CD4-positive, alpha-beta T cell treated with Interleukin-4 for 1 hour (primary cell): ENCODE data around the gene CDKL4.
A peak's percentile ranks its signal among the peaks of the same experiment; 100 is the strongest.
"Not testable (repeated sequence)": the region's sequence is repeated elsewhere in the genome, so short reads cannot be mapped to it uniquely, and the experiment has no call there.

Experiments
- DNase-seq, 2 donors: peaks; one replicate each; pipeline ENCODE4 v3.0.0-alpha.2; 2020 to 2022

CDKL4 gene

DNA sequence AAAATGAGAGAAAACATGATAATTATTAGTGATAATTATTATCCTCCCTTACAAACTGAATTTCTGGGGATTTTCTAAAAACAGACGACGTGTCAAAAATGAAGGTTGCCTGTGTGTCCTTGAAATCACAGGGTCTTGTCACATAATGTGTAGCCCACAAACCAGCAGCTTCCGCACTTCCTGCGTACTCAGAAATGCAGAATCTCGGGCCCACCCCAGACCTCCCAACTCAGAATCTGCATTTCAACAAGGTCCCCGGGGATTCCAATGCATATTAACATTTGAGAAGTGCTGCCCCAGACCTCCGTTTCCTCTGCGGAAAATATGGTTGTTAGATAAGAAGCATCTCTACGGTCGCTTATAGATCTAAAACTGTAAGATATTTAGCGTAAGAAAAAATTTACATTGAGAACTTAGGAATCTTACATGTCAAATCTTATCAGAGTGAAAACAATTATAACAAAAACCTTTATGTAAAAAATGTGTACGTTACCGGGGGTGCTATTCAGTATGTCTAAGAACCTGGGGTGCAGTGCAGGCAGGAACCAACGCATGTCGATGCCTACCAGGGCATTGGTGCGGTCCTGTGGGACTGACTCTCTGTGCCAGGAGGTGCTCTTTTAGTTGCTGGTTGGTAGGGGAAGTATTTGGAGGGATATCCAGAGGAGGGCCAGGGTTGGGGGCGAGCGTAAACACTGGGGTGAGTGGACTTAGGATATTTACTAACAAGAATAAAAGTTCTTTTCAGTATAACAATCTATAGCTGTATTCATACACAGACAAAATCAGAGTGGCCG is 15.2 kb downstream of the CDKL4 start:
- DNase-seq = no peak

DNA sequence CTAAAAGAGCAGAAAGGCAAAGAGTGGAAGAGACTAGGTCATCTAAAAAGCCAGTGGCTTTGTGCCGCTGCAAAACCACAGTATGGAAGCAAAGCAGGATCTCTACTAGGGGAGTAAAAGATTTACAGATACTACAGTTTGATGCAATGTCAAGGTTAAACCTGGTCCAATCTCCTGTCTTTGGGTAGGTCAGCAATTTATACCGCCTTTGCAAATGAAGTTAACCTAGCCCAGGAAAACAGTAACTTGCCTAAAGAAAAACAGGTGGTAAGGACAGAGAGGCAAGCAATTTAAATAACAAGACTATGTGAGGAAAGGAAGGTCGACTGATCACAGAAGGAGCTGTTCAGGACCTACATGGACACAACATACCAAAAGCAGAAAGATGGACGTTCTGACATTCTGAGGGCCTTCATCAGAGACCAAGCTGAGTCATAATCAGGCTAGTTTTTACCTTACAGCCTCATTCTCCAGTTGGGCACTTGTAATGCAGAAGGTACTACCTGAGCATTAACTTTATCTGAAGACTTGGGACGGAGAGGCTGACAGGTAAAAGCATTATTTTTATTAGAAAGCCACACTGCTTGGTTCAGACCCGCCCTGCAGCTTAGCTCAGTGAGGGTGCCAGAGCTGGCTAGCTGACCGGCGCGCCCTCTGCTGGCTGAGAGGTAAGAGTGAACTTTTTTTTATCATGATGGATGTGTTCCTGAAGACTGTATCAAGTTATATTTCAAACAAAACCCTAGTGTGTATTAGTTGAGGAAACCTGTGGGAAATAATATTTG is 15.9 kb downstream of the CDKL4 start:
- peak; percentile 82 to 83 for DNase-seq

DNA sequence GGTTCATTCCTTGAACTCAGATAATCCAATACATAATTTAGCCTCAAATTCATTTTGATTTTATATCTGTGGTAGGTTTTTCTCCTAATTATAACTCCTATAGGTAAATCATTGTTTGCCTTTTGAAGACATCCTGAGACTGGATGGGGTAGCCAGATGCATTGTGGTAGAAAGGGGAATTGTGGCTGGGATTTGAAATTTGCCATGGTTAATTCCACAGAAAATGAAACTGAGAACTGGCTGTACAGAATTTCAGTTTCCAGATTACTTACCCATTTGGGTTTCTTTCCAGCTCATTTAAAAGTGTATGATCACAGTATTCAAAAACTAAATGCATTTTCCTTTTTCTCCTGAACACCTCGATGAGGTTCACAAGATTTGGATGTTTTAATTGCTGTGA is 18.2 kb downstream of the CDKL4 start:
- DNase-seq = no peak

DNA sequence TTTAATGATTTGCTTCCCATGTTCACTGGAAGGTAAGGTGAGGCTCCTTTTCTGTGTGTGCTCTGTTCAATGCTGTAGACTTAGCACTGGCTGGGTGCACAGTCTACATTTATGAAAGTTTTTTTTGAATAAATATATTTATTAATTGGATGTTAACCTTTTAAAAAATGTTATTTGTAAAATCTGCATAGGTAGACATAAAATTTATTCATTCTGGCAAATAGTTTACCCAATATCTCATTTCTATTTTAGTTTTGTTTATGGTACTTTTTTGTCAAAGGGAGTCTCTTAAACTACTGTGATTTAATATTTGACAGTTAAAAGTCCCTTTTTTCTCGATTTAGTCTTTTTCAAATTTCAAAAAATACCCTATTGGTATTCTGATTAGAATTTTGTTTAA is 19.9 kb downstream of the CDKL4 start:
- DNase-seq = no peak

DNA sequence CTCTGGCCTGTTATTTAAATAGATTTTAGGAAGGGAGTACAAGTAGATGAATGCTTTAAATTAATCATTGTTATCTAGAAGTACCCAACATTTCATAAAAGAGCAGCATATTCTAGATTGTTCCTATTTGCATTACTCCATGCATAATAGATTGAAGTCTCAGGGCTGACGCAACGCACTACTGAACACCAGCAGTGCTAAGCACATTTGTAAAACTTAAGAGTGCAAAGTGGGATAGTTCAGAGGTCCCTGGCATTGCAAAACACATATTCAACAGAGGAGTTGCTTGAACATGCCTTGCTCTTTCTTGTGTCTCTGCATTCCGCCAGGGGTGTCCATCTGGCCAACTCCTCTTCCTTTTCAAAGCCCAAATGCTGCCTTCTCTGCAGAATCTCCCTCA is 22.3 kb downstream of the CDKL4 start:
- no peak for DNase-seq

DNA sequence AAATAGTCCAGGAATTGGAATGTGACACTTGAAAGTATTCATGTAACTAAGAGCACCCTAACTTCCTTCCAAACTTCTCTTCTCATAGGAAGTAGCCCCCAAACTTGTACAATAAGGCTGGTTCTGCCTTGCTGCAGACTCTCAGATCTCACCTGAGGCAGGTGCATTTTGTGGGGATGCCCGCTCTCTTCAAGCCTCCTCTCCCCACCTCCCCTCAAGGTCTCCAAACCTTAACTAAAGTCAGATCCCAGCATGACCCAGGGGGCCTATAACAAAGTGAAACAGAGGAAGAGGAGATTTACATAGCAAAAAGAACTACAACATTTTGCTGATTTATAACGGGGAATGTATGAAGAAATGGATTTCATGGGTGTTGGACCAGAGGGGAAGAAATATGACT is 23.6 kb downstream of the CDKL4 start:
- DNase-seq = no peak

DNA sequence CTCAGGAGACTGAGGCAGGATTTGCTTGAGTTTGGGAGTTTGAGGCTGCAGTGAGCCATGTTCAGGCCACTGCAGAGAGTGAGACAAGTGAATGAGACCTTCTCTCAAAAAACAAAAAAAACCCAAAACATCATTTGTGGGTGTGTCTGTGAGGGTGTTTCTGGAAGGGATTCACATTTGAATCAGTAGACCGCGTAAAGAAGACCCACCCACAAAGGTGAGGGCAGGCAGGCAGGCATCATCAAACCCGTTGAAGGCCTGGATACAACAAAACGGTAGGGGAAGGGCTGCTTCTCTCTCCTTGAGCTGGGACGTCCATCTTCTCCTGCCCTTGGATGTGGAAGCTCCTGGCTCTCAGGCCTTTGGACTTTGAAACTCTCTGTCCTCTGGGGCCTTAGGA is 25.4 kb downstream of the CDKL4 start:
- DNase-seq = no peak

DNA sequence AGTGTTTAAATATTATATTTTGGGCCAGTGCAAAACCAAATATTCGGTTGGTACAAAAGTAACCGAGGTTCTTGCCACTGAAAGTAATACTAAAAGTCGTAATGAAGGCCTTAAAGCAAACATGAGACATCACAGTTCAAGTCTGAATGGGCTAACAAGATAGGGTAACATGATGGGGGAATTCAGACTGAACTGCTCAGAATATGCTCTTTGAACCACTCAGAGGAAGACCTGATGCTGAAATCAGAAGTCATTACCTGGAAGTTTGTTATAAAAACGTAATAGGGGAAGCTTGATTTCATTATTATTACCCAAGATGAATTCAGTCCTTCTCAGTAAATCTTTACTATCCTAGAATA is 26.6 kb downstream of the CDKL4 start:
- no peak for DNase-seq

DNA sequence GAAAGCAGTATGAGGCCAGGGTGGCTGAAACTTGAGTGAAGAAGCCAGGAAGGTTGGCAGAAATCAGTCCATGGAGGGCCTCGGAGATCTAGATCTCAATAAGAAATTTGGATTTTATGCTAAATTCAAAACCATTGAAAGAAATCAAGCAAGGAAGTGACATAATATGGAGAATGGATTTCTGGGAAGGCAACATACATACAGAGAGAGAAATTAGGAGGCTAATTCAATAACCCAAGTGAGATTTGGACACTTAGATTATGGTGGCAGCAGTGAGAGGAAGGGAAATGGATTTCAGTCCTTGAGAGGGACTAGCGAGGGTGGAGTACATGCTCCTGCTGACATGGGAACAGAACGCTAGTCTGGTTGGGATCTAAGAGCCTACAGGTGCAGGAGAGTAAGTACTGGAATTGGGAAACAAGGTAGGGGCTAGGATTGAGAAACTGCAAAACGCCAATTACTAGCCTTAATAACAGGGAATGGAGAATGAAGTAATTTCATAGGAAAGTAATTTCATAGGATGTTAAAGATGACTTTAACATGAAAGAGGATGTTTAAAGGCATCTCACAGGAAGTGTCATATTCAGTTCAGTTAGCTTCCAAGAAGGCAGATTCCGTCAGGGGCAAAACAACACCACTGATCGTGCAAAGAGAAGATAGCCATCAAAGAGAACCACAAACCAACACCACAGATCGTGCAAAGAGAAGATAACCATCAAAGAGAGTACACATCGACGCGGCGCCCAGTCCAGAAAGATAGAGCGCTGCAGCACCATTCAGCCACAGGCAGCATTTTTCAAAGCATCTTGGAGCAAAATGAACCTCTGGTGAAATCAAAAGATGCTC is 27.2 kb downstream of the CDKL4 start:
- DNase-seq = peak; percentile 73 to 88

DNA sequence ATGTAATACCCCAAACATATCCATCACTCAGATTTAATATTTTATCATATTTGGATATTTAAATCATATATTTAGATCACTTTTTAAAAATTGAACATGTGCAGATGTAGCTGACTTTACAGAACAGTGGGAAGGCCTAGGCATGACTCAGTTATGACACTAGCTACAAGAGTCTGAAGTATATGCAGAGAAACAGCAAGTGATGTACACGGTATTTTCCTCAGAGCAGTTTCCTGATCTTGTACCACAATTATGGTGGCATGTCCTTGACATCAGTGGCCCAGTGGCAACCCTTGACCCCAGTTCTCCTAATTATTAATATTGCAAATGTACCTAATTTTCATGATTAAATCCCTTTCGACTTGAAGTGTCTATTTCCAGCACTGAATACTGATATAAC is 28.2 kb downstream of the CDKL4 start:
- no peak for DNase-seq

DNA sequence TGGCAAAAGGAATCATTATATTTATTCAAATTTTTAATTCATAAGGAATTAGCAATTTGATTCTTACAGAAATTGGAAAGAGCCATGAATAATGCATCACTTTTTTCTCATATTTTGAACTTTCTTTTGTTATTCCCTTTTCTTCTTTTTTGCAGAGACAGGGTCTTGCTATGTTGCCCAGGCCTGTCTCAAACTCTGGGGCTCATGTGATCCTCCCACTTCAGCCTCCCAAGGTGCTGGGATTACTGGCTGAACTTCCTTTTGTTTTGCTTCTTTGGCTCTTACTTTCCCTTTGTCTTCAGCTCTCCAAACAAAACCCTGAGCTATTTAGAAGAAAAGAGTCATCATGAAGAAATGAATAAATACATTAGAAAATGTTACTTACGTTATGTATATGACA is 30.8 kb downstream of the CDKL4 start:
- DNase-seq = no peak

DNA sequence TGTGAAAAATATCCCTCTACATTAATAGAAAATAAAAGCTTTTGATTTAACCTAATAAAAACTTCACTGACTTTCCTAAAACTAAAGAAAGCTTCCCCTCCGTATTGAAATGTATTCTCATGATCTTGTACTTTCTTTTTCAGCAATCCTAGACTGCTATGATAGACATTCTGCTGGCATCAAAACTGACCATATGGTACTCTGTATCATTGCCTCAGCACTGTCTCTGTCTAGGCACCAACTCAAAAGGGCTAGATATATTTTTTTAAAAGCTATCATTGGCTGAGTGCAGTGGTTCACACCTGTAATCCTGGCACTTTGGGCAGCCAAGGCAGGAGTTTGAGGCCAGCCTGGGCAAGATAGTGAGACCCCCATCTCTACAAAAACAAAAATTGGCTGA is 32.9 kb downstream of the CDKL4 start:
- no peak for DNase-seq

DNA sequence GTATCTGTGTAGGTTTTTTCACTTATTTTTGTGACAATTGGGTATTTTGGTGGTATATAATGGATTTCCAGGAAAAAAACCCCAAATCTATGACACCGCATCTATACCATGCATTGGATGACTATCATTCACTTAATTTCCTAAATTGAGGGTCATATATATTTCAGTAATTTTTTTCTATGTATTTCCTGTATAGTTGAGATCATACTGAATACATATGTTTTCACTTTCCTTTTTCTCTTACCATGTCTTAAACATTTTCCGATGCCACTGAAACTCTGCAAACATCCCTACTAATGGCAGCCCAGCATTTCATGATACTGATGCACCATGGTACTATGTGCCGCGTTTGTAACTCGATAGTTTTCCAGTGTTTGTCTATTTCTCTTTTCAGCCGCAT is 40.4 kb downstream of the CDKL4 start:
- no peak for DNase-seq

DNA sequence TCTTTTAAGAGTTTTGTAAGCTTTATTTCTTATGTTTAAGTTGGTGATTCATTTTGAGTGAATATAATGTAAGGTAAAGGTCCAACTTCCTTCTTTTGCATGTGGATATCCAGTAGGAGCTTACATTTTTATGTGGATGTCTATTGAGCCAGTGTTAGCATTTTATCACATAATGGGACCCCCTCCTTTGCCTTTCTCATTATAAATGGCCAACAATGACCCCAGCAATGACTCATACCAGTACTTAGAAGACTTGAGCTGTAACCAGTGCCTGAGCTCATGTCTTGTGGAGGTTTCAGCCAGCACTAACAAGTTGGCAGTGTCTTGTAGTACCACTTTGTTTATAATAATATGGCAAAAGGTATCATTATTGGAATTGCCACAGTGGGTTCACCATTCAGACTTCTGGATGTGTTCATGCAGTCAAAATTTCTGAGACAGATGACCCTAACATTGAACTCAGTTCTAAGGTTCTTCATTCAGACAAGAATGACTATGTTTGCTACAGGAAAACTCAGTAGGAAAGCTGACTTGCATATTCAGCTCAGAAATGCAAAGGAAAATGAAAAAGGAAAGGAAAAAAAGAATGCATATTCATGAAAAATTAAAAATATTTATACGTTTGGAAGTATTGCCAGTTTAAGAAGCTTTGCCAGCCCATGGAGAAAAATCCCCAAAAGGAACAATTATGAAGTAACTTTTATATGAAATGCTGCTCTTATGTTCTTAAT is 41.0 kb downstream of the CDKL4 start:
- no peak for DNase-seq

DNA sequence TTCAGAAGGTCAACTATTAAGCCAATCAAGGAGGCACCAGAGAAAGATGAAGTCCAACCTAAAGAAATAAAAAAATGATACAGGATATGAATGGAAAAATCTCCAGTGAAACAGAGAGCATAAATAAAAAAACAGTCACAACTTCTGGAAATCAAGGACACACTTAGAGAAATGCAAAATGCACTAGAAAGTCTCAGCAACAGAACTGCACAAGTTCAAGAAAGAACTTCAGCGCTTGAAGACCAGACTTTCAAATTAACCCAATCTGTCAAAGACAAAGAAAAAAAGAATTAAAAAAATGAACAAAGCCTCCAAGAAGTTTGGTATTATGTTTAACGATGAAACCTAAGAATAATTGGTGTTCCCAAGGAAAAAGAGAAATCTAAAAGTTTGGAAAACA is 46.8 kb downstream of the CDKL4 start:
- not testable (repeated sequence) for DNase-seq

DNA sequence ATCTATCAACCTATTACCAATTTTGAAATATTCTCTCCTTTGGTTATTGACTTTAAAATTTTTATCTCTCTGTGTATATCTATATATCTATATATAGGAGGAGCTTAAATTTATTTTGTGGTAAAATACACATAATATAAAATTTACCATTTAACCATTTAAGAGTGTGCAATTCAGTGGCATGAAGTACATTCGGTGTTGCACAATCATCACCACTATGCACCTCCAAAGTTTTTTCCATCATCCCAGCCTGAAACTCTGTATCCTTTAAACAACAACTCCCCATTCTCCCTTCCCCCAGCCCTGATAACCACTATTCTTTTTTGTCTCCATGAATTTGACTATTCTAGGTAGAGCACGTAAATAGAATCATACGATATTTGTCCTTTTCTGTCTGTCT is 49.1 kb downstream of the CDKL4 start:
- no peak for DNase-seq

DNA sequence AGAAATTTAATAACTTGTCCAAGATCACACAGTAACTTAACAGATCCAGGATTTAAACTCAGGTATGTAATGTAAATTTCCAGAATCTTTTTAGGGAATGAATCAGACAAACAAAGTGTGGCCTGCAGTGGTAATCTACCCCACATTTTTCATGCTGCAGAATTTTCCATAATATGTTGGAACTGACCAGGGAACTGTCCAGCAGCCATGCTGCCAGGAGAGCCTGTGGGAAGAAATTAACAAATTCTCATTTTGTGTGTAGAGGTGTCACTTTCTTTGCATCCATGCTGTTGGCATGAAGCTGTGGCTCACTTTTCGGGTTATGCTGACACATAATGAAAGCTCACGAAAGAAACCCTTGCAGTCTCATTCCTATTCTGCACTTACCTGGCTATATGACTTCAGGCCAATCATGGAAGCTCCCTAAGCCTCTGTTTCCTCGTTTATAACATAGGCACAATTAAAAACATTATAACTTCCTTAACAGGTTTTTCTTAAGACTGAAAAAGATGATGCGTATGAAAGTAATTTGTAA is 54.7 kb downstream of the CDKL4 start:
- DNase-seq = no peak

DNA sequence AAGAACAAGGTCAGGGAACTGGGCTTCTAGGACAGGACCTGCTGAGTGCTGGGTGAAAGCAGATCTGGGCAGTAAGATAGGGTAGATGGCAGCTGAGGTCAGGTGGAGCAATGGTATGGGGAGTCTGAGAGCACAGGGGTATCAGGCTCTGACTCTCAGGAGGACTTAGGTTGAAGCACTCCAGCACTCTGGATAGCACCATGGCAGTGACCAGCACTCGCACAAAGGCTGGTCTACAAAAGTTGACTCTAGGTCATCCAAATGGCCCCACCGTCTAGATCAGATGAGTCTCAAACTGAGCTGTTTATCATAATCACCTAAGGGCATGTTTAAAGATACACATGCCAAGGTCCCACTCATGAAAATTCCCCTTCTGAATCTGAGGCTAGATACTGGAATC is 60.1 kb downstream of the CDKL4 start:
- no peak for DNase-seq

DNA sequence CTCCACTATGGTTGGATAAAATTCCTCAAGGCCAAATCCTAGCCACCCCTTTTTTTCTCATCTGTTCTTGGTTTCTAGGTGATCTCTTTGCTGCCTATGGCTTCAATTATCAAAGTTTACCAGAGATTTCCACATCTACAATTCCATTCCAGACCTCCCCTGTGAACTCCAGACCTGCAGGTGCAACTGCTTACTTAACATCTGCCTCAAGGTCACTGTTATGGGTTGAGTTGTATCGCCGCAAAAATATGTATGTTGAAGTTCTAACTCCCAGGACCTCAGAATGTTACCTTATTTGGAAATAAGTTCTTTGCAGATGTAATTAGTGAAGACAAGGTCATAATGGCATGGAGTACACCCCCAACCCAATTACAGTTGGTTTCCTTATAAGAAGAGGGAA is 62.5 kb downstream of the CDKL4 start:
- DNase-seq = no peak

DNA sequence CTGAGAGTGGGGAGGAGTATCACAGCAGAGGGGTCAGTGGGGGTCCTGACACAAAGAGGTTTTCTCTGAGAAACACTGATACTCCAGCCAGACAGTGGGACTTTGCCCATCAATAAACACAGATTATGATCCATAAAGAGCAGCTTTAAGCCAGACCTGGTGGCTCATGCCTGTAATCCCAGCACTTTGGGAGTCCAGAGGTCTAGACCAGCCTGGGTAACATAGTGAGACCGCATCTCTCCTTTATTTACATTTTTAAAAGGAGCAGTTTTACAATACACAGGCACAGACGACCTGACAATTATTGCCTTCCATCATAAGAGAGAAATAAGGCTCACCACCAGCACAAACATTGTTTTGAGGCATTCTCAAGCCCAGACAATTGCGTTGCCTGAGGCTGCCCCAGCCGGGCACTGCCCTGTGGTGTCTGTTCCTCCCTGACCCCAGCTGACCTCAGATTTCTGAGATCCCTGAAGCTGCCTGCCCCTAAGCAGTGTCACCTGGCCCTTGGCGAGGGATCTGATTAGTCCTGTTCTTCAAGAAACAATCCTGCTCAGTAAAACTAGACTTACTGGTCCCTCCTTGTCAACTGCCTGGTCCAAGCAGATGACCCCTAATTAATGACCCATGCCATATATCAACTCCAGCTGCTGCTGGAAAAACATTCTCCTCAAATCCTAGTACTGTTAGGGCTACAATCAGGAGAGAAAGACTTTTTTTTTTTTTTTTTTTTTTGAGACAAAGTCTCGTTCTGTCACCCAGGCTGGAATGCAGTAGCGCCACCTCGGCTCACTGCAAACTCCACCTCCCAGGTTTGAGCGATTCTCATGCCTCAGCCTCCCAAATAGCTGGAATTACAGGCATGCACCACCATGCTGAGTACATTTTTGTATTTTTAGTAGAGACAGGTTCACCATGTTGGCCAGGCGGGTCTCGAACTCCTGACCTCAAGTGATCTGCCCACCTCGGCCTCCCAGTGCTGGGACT is 63.5 kb downstream of the CDKL4 start:
- no peak for DNase-seq

DNA sequence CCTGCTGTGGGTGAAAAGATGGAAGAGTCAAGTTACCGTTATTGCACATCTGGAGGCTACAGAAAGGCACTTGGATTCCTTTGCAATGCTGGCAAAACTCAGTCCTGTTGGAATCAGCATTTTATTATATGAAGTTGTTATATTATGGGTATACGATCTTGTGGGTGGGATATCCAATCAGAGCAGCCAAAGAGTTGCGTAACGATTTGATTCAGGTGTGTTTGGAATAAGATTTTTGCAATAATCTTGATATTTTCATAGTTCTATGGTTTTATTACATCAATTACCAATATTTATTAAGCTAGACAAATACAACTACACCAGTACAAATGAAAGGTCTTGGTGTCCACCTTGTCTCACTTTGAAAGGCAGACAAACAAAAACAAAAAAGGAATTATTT is 65.0 kb downstream of the CDKL4 start:
- no peak for DNase-seq
